Loucy (cell line): ENCODE measurements around the gene BCL2L15.

Experiments
- H2AFZ ChIP-seq: fragments of 200-600 bp; sonication (generic); 2 replicates; pipeline ENCODE4 v1.6.0; 2016; ENCODE audit warnings: antibody characterized with exemption, mild to moderate bottlenecking, low read length, moderate library complexity
- H3F3A ChIP-seq: fragments of 200-600 bp; 2 replicates; pipeline ENCODE4 v1.6.0; 2016; ENCODE audit warnings: antibody characterized with exemption, low read depth, mild to moderate bottlenecking
- H3K27me3 ChIP-seq: fragments of 200-600 bp; sonication (generic); 2 replicates; pipeline ENCODE4 v1.6.1; 2014; ENCODE audit warnings: low read length, mild to moderate bottlenecking; ENCODE audit not compliant: insufficient read depth, poor library complexity, severe bottlenecking
- H3K36me3 ChIP-seq: fragments of 200-600 bp; sonication (generic); 2 replicates; pipeline ENCODE4 v1.6.1; 2016; ENCODE audit warnings: low read length; ENCODE audit not compliant: insufficient read depth
- H3K4me1 ChIP-seq: fragments of 200-600 bp; sonication (generic); 2 replicates; pipeline ENCODE4 v1.5.1; 2014; ENCODE audit warnings: low read length, mild to moderate bottlenecking; ENCODE audit not compliant: insufficient read depth, poor library complexity, severe bottlenecking
- H3K4me2 ChIP-seq: fragments of 200-600 bp; sonication (generic); 2 replicates; pipeline ENCODE4 v1.6.0; 2014; ENCODE audit warnings: antibody characterized with exemption, low read length, low read depth, mild to moderate bottlenecking; ENCODE audit not compliant: poor library complexity, severe bottlenecking
- H3K4me3 ChIP-seq: fragments of 200-600 bp; sonication (generic); 2 replicates; pipeline ENCODE4 v1.5.1; 2014; ENCODE audit warnings: low read length, mild to moderate bottlenecking, mixed read lengths; ENCODE audit not compliant: poor library complexity, severe bottlenecking
- H3K79me2 ChIP-seq: fragments of 200-600 bp; sonication (generic); 2 replicates; pipeline ENCODE4 v1.6.1; 2014; ENCODE audit warnings: low read length; ENCODE audit not compliant: insufficient read depth
- H3K9ac ChIP-seq: fragments of 200-600 bp; sonication (generic); 2 replicates; pipeline ENCODE4 v1.6.0; 2014; ENCODE audit warnings: mild to moderate bottlenecking, low read depth, low read length, moderate library complexity; ENCODE audit not compliant: poor library complexity, severe bottlenecking
- H3K9me2 ChIP-seq: fragments of 200-600 bp; sonication (generic); replicated peaks from 2 replicates; pipeline ENCODE4 v1.6.1; 2016; ENCODE audit warnings: low read depth, low read length, mixed read lengths
- H3K9me3 ChIP-seq: fragments of 200-600 bp; sonication (generic); 2 replicates; pipeline ENCODE4 v1.6.1; 2014; ENCODE audit warnings: mild to moderate bottlenecking, antibody characterized with exemption, low read length, low read depth; ENCODE audit not compliant: insufficient read depth
- H4K20me1 ChIP-seq: fragments of 200-600 bp; sonication (generic); 2 replicates; pipeline ENCODE4 v1.6.0; 2014; ENCODE audit warnings: antibody characterized with exemption, low read length, mild to moderate bottlenecking; ENCODE audit not compliant: insufficient read depth, poor library complexity, severe bottlenecking
- CTCF ChIP-seq: fragments of 200-600 bp; sonication (generic); conservative IDR thresholded peaks from 2 replicates; pipeline ENCODE4 v1.5.1; 2014; ENCODE audit warnings: mild to moderate bottlenecking, antibody characterized with exemption, low read length
- EZH2phosphoT487 ChIP-seq: fragments of 200-600 bp; IDR thresholded peaks from 2 replicates; pipeline ENCODE4 v1.6.1; 2018; ENCODE audit warnings: antibody characterized with exemption, mild to moderate bottlenecking, moderate library complexity, borderline replicate concordance

Gene BCL2L15

DNA sequence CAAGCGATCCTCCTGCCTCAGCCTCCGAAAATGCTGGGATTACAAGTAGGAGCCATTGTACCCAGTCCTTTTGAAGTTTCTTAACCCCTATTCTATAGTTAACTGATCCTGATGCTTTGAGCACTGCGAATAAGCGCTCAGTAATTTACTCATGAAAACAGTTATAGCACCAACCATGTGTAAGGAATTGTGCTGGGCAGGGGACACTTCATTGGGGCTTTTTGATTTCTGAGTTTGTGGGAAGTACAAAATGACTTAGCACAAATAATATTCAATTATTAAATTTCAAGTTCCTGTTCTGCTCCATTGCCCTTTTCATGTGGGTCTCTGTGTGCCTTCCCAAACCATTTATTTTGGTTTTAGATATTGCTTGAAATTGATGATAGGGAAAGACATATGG is 35.6 kb upstream of the BCL2L15 start:
- Histone ChIP-seq H3K4me3 (no peak overlapping the region), H3K9ac (no peak overlapping the region), H3K4me2 (no peak overlapping the region), H3K9me3 (no peaks in the 10 kb centered on the region), H3K79me2 (no peaks in the 10 kb centered on the region), H3F3A (no peaks in the 10 kb centered on the region), H3K36me3 (no peaks in the 10 kb centered on the region), H2AFZ (no peak overlapping the region), H3K9me2 (no peaks in the 10 kb centered on the region), H3K27me3 (no peaks in the 10 kb centered on the region), H3K4me1 (peaks cover under 1% of the 10 kb centered on the region), H4K20me1 (no peaks in the 10 kb centered on the region)
- no peak for TF ChIP-seq CTCF
- no peak for TF ChIP-seq EZH2phosphoT487

DNA sequence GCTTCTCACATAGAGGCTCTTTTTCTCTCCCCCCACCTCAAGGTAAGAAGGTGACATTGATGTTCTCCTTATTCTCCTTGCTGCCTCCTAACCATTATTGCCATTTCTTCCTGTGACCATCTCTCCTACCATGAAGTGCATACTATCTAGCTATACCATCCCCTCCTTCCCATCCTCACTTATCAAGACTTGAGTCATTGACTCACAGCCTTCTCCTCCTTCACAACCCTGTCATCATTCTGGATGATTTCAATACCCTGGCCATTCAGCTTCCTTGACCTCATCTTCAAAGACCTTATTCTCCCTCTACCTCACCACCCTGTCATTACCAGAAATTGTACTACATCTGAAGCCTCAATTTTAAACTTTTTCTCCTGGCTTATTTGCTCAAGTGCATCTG is 30.9 kb upstream of the BCL2L15 start:
- TF ChIP-seq EZH2phosphoT487 (no peak), CTCF (no peak)
- H3K36me3 ChIP-seq: no peaks in the 10 kb centered on the region

GRCh38 chr1:113917400-113918082 is 30.2 kb upstream of the BCL2L15 start:
- H3F3A ChIP-seq: no peaks in the 10 kb centered on the region
- no peaks in the 10 kb centered on the region for H3K9me3 ChIP-seq
- TF ChIP-seq CTCF (no peak), EZH2phosphoT487 (no peak)
- no peaks in the 10 kb centered on the region for H3K27me3 ChIP-seq
- no peak overlapping the region for H3K9ac ChIP-seq
- H3K36me3 ChIP-seq: peaks cover 4% of the 10 kb centered on the region; the same call in 1 of the 2 replicates
- H4K20me1 ChIP-seq: no peaks in the 10 kb centered on the region
- H3K4me2 ChIP-seq: no peak overlapping the region
- no peak overlapping the region for H2AFZ ChIP-seq
- H3K4me1 ChIP-seq: no peaks in the 10 kb centered on the region
- no peak overlapping the region for H3K4me3 ChIP-seq
- H3K79me2 ChIP-seq: no peaks in the 10 kb centered on the region
- H3K9me2 ChIP-seq: no peaks in the 10 kb centered on the region

More for the DNA sequence above, 30.9 kb upstream of the BCL2L15 start:
- Histone ChIP-seq H3K9me3 (no peaks in the 10 kb centered on the region), H3K9me2 (no peaks in the 10 kb centered on the region), H3K9ac (no peak overlapping the region), H3F3A (no peaks in the 10 kb centered on the region), H3K27me3 (no peaks in the 10 kb centered on the region), H3K4me1 (no peaks in the 10 kb centered on the region), H2AFZ (no peak overlapping the region), H3K4me3 (no peak overlapping the region), H3K4me2 (no peak overlapping the region), H4K20me1 (no peaks in the 10 kb centered on the region), H3K79me2 (no peaks in the 10 kb centered on the region)
